LNCAP (cell line): Measurements from ENCODE around the gene C1GALT1.

Source experiments
- CTCF ChIP-seq: fragments of 450-650 bp; IDR thresholded peaks from 2 replicates; pipeline ENCODE4 v1.5.1; 2017; ENCODE audit warnings: mild to moderate bottlenecking

Gene C1GALT1

DNA sequence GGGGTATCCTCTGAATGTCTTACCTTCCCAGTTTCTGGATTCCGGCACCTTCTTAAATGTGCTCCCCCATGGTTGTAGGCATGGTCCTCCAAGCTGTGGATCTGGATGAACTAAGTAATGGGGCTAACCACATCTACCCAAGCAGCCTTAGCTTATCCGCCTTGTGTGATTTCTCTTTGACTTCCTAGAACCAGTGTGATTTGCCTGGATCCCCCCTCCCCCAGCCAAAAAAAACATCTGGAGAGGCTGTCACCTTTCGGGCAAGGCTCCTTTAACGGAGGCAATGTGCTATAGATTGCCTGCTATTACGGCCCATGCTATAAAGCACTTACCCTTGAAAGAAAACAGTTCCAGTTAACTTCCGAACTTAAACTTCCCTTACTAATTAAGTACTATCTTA lies 33.9 kb downstream of the C1GALT1 start:
- no peak for TF ChIP-seq CTCF

GRCh38 chr7:7219216-7219615 lies 36.9 kb downstream of the C1GALT1 start:
- no peak for TF ChIP-seq CTCF

DNA sequence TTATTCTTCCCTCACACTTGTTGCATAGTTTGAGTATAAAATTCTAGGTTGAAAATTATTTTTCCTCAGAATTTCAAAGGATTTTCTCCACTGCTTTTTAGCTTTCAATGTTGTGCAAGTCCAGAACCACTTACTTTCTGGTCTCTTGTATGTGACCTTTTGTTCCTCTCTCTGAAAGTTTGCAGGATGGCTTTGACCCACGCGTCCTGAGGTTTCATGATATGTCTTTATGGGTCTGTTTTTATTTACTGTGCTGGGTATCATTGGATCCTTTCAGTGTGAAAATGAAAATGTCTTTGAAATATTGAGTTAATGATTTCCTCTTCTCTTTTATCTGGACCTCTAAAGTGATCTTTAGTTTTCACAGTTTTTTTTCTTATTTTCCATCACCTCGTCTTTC lies 38.5 kb downstream of the C1GALT1 start:
- TF ChIP-seq CTCF: no peak

DNA sequence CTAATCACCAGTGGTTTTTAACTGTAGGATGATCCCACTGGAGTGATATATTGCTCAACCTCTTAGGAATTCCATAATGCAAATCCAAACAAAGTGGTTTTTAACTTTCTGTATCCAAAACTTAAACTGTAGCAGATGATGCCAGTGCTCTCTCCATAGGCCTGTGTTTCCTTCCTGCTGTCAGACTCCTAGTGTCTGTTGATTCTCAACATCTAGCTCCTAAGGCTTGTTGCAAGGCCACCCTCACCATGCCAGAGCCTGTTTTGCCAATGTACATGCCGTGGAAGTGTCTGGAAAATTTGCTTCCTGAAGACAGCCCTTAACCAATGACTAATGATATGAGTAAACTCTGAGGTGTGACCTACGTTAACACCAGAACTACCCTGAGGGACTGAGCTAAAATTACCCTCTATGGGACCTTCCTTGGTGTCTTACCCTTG lies 39.3 kb downstream of the C1GALT1 start:
- TF ChIP-seq CTCF: no peak

DNA sequence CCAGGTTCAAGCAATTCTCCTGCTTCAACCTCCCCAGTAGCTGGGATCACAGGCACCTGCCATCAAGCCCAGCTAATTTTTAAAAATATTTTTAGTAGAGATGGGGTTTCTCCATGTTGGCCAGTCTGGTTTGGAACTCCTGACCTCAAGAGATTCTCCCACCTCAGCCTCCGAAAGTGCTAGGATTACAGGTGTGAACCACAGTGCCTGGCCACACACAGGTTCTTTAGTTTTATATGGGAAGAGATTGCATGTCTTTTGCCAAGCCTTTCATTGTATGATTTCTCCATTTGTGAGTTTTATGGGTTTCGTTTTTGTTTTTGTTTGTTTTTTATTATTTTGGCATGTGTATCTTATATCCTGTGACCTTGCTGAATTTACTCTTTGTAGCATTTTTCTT lies 40.9 kb downstream of the C1GALT1 start:
- TF ChIP-seq CTCF: no peak

GRCh38 chr7:7226407-7226806 lies 44.1 kb downstream of the C1GALT1 start:
- TF ChIP-seq CTCF: no peak

DNA sequence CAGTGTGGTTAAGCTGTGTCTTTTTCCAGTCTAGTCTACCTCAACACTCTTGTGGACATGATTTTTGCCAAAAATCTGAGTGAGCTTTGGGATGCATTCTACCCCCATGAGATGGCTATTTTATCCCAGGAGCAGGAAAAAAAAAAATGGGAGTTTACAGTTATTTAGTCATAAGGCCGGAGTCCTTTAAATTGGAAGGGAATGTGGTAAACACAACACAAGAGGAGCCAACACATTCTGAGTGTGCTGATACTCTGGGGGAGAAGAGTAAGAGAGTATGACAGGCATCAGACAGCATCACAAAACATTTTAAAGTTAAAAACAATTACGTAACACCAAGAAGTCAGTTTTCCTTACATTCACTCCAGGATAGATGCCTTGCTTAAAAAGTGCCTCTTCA lies 46.1 kb downstream of the C1GALT1 start:
- TF ChIP-seq CTCF: no peak

- TF ChIP-seq CTCF: no peak
These were observed 46.6 kb downstream of the C1GALT1 start for GRCh38 chr7:7228967-7229366.
